PC-9 (cell line): ENCODE data around the gene RTL1. TPM values are rescaled to one million over a fixed set of nuclear protein-coding genes. Genes with fewer than 3 reads are reported as not detected.
A peak's percentile ranks its signal among the peaks of the same experiment; 100 is the strongest.

Experiments used
- BruUV-seq: library from RNA; stranded (reverse); fragments of 400-500 nt; replicated peaks from 2 replicates; lab custom pipeline; 2021; lab: Mats Ljungman, UMichigan
- CTCF ChIA-PET: fragments of 300-600 bp; sonication (Branson Sonifier 250); formaldehyde crosslinking; loops from one replicate; lab custom pipeline; 2022; ENCODE audit warnings: antibody characterized with exemption; lab: Charles Lee
- POLR2A ChIA-PET: fragments of 300-600 bp; sonication (Branson Sonifier 250); formaldehyde crosslinking; loops from one replicate; lab custom pipeline; 2022; ENCODE audit warnings: antibody characterized with exemption; ENCODE audit not compliant: unreplicated experiment; lab: Charles Lee
- DNase-seq, 2 experiments: peaks; one replicate each; pipeline versions ENCODE4 v3.0.0 to v3.0.0-alpha.2; 2015 to 2022; ENCODE audit warnings: mixed read lengths in 1 of 2
- H2AFZ ChIP-seq: fragments of 200-600 bp; sonication (generic); 2 replicates; pipeline ENCODE4 v1.8.1; 2017; ENCODE audit warnings: antibody characterized with exemption
- H3F3A ChIP-seq: fragments of 200-600 bp; sonication (generic); 2 replicates; pipeline ENCODE4 v1.8.1; 2017; ENCODE audit warnings: antibody characterized with exemption, mild to moderate bottlenecking, low read depth; ENCODE audit not compliant: insufficient read depth
- H3K27ac ChIP-seq: fragments of 200-600 bp; sonication (generic); 2 replicates; pipeline ENCODE4 v1.6.1; 2016; ENCODE audit warnings: mixed run types
- H3K27me3 ChIP-seq: fragments of 200-600 bp; sonication (generic); 2 replicates; pipeline ENCODE4 v1.6.1; 2016; ENCODE audit warnings: low read depth, mixed run types; ENCODE audit not compliant: insufficient read depth
- H3K36me3 ChIP-seq: fragments of 200-600 bp; sonication (generic); 2 replicates; pipeline ENCODE4 v1.6.1; 2016; ENCODE audit warnings: low read depth, mixed run types
- H3K4me1 ChIP-seq: fragments of 200-600 bp; sonication (generic); replicated peaks from 2 replicates; pipeline ENCODE4 v1.6.1; 2016; ENCODE audit warnings: mixed run types; ENCODE audit not compliant: insufficient read depth
- H3K4me2 ChIP-seq: fragments of 200-600 bp; sonication (generic); 2 replicates; pipeline ENCODE4 v1.6.1; 2017; ENCODE audit warnings: mixed run types
- H3K4me3 ChIP-seq: fragments of 200-600 bp; sonication (generic); 2 replicates; pipeline ENCODE4 v1.6.1; 2016; ENCODE audit warnings: mixed run types
- H3K79me2 ChIP-seq: fragments of 200-600 bp; sonication (generic); 2 replicates; pipeline ENCODE4 v1.6.1; 2017; ENCODE audit warnings: low read depth, mixed run types
- H3K9me2 ChIP-seq: fragments of 200-600 bp; sonication (generic); 2 replicates; pipeline ENCODE4 v1.8.1; 2017; ENCODE audit warnings: mild to moderate bottlenecking; ENCODE audit not compliant: insufficient read depth
- H3K9me3 ChIP-seq: fragments of 200-600 bp; sonication (generic); 2 replicates; pipeline ENCODE4 v1.8.1; 2016; ENCODE audit warnings: low read depth; ENCODE audit not compliant: insufficient read depth
- H4K20me1 ChIP-seq: fragments of 200-600 bp; sonication (generic); 2 replicates; pipeline ENCODE4 v1.8.1; 2017; ENCODE audit not compliant: insufficient read depth
- EZH2 ChIP-seq: fragments of 200-600 bp; sonication (generic); IDR thresholded peaks from 2 replicates; pipeline ENCODE4 v1.8.0; 2017; ENCODE audit warnings: antibody characterized with exemption, low read depth
- intact Hi-C: fragments of 100-400 bp; cut with micrococcal nuclease; formaldehyde crosslinking; loops from one replicate; pipeline ENCODE4 v1.10.0; 2022; ENCODE audit not compliant: unreplicated experiment
- total RNA-seq: library from RNA; stranded (reverse); gene quantifications from 2 replicates; pipeline ENCODE4 v1.2.3, GENCODE V29; 2021
- TF ChIP-seq, protein P1 (sequence below): fragments of 200-600 bp; sonication (generic); conservative IDR thresholded peaks from 2 replicates; pipeline ENCODE4 v1.6.1; 2017; ENCODE audit warnings: mixed run types, antibody characterized with exemption, mild to moderate bottlenecking, moderate library complexity

The RTL1 gene
- total RNA-seq, 1 experiment from 2014 or later, result not detected

DNA sequence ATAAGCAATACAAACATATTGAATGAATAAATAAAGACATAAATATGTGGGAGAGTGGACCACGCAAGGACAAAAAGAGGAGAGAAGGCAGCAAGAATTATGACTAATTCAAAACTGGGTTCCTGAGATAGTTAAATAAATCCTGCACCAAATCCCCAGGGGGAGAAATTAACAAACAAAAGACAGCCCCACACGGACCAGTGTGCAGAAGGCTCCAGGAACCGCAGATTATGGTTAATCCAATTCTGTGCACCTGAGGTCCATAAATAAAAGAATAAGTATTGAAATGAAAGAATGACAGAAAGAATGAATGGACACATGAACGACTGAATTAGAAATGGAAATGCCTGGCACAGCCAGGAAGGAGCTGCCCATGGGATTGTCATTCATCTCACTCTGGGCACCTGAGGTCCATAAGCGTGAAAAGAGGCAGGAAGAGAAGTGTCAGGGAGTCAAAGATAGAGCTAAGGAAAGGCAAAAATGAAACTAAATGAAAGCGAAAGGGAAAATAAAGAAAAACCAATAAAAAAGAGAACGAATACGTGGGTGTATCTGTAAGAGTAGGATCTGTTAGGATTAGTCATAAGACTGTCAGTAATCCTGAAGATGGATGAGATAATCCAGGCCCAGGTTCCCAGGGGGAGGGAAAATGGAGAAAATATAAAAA is 54.3 kb downstream of the RTL1 start:
- Histone ChIP-seq H2AFZ (no peak overlapping the region), H3K36me3 (no peaks in the 10 kb centered on the region), H4K20me1 (no peaks in the 10 kb centered on the region), H3F3A (no peaks in the 10 kb centered on the region), H3K79me2 (no peaks in the 10 kb centered on the region), H3K27me3 (peaks cover 43% of the 10 kb centered on the region), H3K27ac (no peak overlapping the region), H3K4me3 (no peak overlapping the region), H3K4me2 (0 out of 2 replicates have a peak overlapping the region, but pooled peaks have one; percentile 7), H3K9me3 (no peaks in the 10 kb centered on the region), H3K9me2 (no peaks in the 10 kb centered on the region), H3K4me1 (no peaks in the 10 kb centered on the region)
- intact Hi-C loops, result no loop called here
- DNase-seq, result no peak
- BruUV-seq, result no TSS peak
- CTCF ChIA-PET, result no interaction called here
- TF ChIP-seq, protein P1, sequence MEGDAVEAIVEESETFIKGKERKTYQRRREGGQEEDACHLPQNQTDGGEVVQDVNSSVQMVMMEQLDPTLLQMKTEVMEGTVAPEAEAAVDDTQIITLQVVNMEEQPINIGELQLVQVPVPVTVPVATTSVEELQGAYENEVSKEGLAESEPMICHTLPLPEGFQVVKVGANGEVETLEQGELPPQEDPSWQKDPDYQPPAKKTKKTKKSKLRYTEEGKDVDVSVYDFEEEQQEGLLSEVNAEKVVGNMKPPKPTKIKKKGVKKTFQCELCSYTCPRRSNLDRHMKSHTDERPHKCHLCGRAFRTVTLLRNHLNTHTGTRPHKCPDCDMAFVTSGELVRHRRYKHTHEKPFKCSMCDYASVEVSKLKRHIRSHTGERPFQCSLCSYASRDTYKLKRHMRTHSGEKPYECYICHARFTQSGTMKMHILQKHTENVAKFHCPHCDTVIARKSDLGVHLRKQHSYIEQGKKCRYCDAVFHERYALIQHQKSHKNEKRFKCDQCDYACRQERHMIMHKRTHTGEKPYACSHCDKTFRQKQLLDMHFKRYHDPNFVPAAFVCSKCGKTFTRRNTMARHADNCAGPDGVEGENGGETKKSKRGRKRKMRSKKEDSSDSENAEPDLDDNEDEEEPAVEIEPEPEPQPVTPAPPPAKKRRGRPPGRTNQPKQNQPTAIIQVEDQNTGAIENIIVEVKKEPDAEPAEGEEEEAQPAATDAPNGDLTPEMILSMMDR, result no peak
- TF ChIP-seq EZH2, result no peak
- POLR2A ChIA-PET, result no interaction called here

DNA sequence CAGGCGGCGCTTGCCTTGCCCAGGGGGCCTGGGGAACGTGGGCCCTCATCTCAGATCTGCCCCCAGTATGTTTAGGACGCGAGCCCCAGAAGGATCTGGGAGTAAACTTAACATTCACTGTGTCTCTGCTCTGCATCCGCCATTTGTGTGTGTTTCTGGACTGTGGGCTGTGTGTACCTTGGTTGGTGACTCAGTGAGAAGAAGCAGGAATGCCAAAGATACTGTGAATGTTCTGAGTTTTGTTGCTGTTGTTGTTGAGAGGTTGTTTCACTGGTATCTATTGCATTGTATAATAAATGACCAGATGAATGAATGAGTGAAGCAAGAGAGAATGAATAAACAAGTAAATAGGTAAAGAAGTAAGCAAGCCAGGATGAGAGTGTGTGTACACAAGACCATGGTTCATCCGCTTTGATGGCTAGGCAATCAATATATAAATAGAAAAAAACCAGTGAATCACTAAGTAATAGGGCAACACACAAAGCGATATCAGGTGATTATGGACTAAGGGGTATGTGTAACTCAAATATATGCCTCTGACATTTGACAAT is 57.1 kb downstream of the RTL1 start:
- H3K4me1 ChIP-seq, result no peaks in the 10 kb centered on the region
- H3F3A ChIP-seq, result no peaks in the 10 kb centered on the region
- H3K4me3 ChIP-seq, result no peak overlapping the region
- peaks cover 70% of the 10 kb centered on the region for H3K27me3 ChIP-seq
- H3K79me2 ChIP-seq, result no peaks in the 10 kb centered on the region
- BruUV-seq, result no TSS peak
- no peaks in the 10 kb centered on the region for H3K36me3 ChIP-seq
- no peak for DNase-seq
- CTCF ChIA-PET, result no interaction called here
- intact Hi-C loops, result no loop called here
- H3K27ac ChIP-seq, result no peak overlapping the region
- TF ChIP-seq, protein P1, result no peak
- no peak for TF ChIP-seq EZH2
- no peaks in the 10 kb centered on the region for H3K9me2 ChIP-seq
- H3K9me3 ChIP-seq, result no peaks in the 10 kb centered on the region
- no peaks in the 10 kb centered on the region for H4K20me1 ChIP-seq
- POLR2A ChIA-PET, result no interaction called here
- H3K4me2 ChIP-seq, result no peak overlapping the region
- H2AFZ ChIP-seq, result no peak overlapping the region

DNA sequence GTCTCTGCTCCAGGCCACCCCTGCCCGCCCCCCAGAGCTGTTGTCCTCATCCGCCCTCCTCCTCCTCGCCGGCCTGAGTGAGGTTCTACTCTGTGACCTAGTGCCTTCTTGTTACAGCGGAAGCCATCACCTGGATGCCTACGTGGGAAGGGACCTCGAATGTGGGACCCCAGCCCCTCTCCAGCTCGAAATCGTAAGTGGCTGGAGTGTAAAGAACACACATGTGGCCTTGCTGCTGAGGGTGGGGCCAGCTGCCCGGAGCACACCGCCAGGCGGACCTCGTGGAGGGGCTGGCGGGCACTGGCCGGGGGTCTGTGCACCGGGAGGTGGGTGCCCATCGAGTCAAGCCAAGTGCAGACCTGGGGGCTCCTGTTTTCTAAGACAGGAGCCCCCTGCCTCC is 58.2 kb downstream of the RTL1 start:
- no peak overlapping the region for H3K4me2 ChIP-seq
- no peak overlapping the region for H3K27ac ChIP-seq
- intact Hi-C loops, result no loop called here
- ChIA-PET POLR2A (no interaction called here), CTCF (no interaction called here)
- H3K36me3 ChIP-seq, result no peaks in the 10 kb centered on the region
- no peak overlapping the region for H3K4me3 ChIP-seq
- H3F3A ChIP-seq, result no peaks in the 10 kb centered on the region
- peaks cover 71% of the 10 kb centered on the region for H3K27me3 ChIP-seq
- H3K79me2 ChIP-seq, result no peaks in the 10 kb centered on the region
- H2AFZ ChIP-seq, result no peak overlapping the region
- no peaks in the 10 kb centered on the region for H3K4me1 ChIP-seq
- no TSS peak for BruUV-seq
- no peaks in the 10 kb centered on the region for H3K9me3 ChIP-seq
- no peak for DNase-seq
- H3K9me2 ChIP-seq, result no peaks in the 10 kb centered on the region
- no peaks in the 10 kb centered on the region for H4K20me1 ChIP-seq
- TF ChIP-seq, protein P1, result no peak
- TF ChIP-seq EZH2, result no peak
